Renal cortical epithelial cell (primary cell): ENCODE results near the gene LTBR. TPM values are rescaled to one million over a fixed set of nuclear protein-coding genes. Genes with fewer than 3 reads are reported as not detected.
A peak's percentile ranks its signal among the peaks of the same experiment; 100 is the strongest.
"Not testable (repeated sequence)": the region's sequence is repeated elsewhere in the genome, so short reads cannot be mapped to it uniquely, and the experiment has no call there.

ENCODE experiments used
- DNase-seq: peaks from one replicate; pipeline ENCODE4 v3.0.0-alpha.2; 2011; ENCODE audit warnings: low read depth
- total RNA-seq: library from RNA; depleted of rRNA; stranded (reverse); fragments of >200 nt; gene quantifications from 2 replicates; pipeline ENCODE4 v1.2.3, GENCODE V29; 2014

LTBR gene
- total RNA-seq, 1 donor from 2014 or later: 103 TPM

DNA sequence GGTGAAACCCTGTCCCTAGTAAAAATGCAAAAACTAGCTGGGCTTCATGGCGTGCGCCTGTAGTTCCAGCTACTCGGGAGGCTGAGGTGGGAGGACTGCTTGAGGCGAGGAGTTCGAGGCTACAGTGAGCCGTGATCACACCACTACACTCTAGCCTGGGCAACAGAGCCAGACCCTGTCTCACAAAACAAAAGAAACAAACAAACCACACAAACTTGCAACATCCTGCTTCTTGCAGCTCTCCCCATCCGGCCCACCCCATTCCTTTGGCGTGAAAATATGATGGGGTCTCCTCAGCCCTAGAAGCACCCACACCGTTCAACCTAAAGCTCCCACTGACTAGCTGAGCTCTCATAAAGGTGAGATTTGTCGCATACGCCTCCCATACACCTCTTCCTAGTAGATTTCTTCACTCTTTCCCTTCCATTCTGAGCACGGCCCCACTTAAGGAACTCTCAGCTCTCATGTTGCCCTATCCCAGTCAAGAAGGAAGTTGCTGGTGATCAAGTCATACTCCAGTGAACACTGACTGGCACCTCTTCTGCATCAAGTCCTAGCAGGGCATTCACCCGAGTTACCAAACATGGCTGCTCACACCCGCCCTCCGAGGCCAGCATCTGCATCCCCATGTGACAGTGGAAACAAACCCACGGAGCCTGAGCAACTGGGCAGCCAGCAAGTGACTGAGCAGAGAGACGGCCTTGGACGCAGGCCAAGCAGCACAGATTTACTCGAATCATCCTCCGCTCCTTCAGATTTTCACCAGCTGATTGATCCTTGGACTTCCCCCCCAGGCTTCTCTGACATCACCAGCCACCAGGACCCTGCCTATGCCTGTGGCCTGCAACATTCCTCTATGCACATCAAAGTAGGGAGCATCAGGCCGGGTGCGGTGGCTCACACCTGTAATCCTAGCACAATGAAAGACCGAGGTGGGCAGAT is 41.9 kb downstream of the LTBR start:
- DNase-seq: peak; percentile 48

DNA sequence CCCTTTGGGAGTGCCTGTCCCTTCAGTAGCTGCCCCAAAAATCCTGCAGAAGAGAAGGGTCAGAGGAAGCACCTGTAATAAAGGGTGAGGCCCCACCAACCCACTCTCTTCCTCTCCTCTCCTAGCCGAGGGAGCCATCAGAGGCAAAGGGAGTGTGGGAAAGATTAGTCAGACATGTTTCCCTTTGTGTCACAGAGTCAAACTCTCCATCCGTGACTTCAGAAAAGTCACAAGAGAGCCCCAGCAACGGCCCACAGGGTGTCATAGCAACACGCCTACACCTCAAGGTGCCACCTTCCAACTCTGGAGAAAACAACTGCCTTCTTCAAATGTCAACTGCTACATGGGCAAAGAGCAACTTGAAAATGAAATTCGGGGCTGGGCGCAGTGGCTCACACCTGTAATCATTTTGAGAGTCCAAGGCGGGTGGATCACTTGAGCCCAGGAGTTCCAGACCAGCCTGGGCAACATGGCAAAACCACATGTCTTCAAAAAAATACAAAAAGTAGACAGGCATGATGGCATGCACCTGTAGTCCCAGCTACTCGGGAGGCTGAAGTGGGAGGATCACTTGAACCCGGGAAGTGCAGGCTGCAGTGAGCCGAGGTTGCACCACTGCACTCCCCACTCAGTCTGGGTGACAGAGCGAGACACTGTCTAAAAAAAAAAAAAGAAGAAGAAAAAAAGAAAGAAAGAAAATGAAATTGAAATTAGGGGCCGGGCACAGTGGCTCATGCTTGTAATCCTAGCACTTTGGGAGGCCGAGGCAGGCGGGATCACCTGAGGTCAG is 43.1 kb downstream of the LTBR start:
- peak; percentile 88 for DNase-seq

DNA sequence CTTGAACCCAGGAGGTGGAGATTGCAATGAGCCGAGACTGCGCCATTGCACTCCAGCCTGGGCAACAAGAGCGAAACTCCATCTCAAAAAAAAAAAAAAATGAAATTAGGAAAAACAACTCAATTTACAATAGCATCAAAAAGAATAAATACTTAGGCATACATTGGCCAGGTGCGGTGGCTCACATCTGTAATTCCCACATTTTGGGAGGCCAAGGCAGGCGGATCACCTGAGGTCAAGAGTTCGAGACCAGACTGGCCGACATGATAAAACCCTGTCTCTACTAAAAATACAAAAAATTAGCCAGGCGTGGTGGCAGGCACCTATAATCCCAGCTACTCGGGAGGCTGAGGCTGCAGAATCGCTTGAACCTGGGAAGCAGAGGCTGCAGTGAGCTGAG is 43.8 kb downstream of the LTBR start:
- not testable (repeated sequence) for DNase-seq

DNA sequence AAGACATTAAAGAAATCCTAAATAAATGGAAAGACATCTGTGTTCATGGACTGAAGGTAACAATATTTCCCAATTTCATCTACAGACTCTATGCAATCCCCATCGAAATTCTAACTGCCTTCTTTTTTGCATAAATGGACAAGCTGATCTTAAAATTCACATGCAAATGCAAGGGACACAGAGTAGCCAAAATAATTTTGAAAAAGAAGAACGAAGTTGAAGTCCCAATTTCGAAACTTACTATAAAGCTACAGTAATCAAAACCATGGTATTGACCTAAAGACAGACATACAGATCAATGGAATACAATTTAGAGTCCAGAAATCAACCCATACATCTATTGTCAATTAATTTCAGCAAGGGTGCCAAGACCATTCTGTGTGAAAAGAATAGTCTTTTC is 44.4 kb downstream of the LTBR start:
- DNase-seq: no peak

DNA sequence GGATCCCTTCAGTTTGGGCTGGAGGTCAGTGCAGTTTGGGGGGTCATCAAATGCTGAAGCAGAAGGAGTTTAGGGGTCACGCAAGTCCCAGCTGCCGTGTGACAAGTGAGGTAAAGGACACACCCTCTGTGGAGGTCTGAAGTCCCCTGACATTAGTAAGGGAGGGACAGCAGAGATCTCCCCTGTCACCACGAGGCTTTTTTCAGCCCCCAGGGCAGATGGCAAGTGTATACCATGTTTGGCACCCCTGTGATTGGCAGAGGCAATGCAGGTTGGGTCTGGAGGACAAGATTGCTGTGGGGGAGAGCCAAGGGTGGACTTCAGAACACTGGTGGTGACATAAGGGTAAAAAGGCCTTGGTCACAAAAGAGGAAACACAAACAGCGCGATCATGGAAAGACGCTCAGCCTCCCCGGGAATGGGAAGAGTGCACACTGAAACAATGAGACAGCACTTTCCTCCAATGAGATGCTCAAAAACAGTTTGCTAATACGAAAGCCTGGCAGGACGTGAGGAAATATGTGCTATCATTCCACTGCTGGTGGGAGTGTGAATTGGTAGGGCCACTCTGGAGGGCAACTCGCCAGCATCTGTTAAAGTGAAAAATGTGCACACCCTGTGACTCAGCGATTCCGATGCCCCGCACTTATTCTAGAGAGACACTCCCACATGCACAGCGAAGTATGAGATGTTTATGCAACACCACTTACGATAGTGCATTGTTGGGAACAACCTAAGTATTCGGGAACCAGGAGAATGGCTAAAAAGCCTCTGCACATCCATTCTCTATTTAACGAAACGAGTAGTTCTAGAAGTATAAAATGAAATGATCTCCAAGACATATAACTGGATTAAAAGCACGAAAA is 46.4 kb downstream of the LTBR start:
- peak; percentile 96 for DNase-seq

DNA sequence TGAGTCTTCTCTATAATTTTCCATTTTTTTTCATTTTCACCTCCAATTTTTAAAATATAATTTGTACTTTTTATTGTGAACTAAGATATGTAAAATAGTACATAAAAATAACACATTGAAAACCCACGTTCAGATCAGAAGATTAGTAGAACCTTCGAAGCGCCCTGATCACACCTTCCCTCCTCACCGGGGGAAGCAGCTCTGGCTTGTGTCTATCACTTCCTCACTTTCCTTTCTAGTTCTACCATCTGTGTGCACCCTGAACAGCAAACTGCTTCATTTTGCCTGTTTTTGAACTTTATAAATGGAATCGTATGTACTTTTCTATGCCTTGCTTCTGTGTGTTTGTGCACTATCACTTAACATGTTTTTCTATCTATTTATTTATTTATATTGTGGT is 49.0 kb downstream of the LTBR start:
- no peak for DNase-seq

DNA sequence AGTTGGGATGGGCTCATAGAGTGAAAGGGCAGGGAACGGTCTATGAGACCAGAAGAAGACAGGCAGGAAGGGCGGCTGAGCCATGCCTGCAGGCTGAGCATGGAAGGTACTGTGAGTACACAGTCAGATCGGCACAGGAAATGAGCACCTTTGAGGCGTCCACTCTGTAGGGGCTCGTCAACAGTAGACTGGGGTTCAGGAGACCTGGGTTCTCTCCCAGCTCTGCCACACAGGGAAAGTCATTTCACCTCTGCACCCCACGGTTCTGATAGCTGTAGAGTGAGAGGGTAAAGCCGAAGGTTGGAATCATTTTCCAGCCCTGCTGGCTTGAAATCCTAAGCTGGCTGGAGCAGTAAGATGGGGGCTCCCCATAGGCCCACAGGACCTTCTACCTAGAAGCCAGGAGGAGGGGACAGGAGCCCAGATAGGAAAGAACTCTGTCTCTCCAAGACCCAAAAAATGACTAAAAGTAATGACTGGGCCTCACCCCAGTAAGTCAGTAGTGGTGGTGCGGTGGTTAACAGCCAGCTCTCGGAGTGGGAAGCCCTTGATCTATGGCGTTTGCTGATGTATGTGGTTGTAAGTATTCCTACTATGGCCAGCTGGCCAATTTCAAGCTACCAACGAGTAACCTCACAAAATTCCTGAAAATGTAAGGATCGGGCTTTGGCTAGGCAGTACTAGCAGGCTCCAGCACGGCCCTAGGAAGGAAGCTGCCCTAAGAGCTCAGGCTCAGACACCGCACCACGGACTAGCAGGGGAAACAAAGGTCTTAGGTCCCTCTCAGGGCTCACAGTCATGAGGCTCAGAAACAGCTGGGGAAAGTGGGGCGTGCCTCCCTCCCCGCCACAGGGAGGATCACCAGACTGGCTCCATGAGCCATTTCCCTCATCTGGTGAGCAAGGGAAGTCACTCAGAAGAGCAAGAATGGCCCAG is 50.5 kb downstream of the LTBR start:
- DNase-seq: no peak

DNA sequence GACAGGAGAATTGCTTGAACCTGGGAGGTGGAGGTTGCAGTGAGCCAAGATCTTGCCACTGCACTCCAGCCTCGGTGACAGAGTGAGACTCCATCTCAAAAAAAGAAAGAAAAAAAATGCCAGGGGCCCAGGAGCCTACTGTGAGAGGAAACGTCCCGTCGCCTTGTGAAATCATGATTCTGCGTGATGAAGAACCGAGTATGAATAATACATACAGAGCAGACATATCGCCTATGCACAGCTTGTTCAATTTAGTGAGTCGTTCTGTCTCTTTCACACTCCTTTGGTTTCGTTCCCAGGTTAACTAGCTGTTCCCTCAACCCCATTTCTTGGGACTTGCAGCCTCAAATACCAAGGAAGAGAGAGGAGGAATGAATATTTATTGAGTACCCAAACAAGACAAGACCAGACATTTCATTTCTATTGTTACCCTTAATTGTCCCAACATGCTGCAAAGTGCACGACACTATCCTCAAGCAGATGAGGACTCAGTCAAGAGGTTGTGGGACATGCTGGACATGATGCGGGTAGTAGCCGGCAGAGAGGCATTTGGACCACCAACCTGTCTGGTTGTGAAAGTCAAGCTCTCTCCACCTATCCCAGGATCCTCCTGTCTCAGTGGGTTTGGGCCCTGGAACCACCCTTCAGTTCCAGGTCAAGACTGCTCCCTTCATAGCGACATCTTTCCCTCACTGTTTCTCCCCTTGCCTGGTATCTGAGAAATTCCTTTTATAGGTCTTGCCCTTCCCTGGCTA is 52.2 kb downstream of the LTBR start:
- no peak for DNase-seq

DNA sequence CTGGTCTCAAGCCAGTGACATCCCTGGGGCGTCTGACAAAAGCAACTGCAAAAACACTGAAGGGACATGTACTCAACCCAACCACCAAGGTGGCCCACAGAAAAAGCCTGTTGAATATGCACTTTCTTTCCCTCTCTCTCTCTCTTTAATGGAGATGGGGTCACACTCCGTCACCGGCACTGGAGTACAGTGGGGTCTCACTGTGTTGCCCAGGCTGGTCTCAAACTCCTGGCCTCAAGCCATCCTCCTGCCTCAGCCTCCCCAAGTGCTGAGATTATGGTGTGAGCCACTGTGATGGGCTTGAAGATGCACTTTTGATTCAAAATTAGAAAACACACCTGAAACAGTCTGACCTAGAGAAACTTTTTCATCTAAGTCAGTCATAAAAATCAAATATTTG is 53.6 kb downstream of the LTBR start:
- DNase-seq: no peak

DNA sequence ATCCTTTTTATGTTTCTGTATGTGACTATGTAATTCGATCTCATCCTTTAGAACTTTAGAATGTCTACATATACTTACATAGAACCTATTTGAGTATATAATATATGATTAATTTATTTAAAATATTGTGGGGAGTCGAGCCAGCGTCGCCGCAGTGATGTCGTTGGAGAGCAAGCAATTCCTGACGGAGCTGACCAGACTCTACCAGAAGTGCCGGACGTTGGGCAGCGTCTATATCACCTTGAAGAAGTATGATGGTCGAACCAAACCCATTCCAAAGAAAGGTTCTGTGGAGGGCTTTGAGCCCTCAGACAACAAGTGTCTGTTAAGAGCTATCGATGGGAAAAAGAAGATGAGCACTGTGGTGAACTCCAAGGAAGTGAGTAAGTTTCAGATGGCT is 54.4 kb downstream of the LTBR start:
- DNase-seq: no peak

DNA sequence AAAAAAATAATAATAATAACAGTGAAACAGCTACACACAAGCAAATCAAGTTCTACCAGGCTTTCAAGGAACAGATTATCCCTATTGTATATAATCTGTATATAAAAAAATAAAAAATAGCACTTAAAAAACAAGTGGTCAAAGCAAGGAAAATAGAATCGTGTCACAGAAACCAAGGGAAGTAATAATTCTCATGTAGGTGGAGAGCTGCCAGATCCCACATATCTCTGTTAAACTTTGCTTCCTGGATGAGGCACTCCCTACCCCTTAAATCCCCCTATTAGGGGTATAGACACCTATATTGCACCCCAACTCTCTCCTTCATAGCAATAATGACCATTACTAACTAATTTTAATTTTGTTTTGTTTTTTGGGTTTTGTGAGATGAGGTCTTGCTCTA is 56.4 kb downstream of the LTBR start:
- DNase-seq: no peak

Other genes starting within 250 kb of the LTBR start
- 333 and 1,067 TPM in 2 replicates for gene CD9, start 183.8 kb upstream of the LTBR start, total RNA-seq
- 1.4 and 2.7 TPM in 2 replicates for gene PLEKHG6, start 73.5 kb upstream of the LTBR start, total RNA-seq
- gene TNFRSF1A, start 42.1 kb upstream of the LTBR start, total RNA-seq: 42.5 and 159 TPM in 2 replicates
- gene SCNN1A, start 8.6 kb upstream of the LTBR start, total RNA-seq: 57.5 and 243 TPM in 2 replicates
- gene CD27, start 60.8 kb downstream of the LTBR start, total RNA-seq: not detected in 2 replicates
- 8.2 and 19.1 TPM in 2 replicates for gene TAPBPL, start 67.9 kb downstream of the LTBR start, total RNA-seq
- gene VAMP1, start 86.5 kb downstream of the LTBR start, total RNA-seq: 1.8 and 2.3 TPM in 2 replicates
- gene MRPL51, start 109.1 kb downstream of the LTBR start, total RNA-seq: 57.1 and 84.9 TPM in 2 replicates
- gene NCAPD2, start 109.9 kb downstream of the LTBR start, total RNA-seq: 28.1 and 138 TPM in 2 replicates
- 5,930 and 6,897 TPM in 2 replicates for gene GAPDH, start 150.4 kb downstream of the LTBR start, total RNA-seq
- gene IFFO1, start 171.9 kb downstream of the LTBR start, total RNA-seq: 3.8 and 5.2 TPM in 2 replicates
- gene NOP2, start 184.1 kb downstream of the LTBR start, total RNA-seq: 16.5 and 32.3 TPM in 2 replicates
- 228 and 358 TPM in 2 replicates for gene CHD4, start 223.2 kb downstream of the LTBR start, total RNA-seq